Upper lobe of right lung (tissue), 1 donor: ENCODE data around the gene HCFC1. TPM values are rescaled to one million over a fixed set of nuclear protein-coding genes. Genes with fewer than 3 reads are reported as not detected.
A peak's percentile ranks its signal among the peaks of the same experiment; 100 is the strongest.

Experiments used
- ATAC-seq: fragments of 200-7000 bp; cut with Tn5 transposase; one replicate; pipeline ENCODE4 v1.9.1; 2020; ENCODE audit warnings: mild to moderate bottlenecking, moderate library complexity
- DNase-seq: peaks from one replicate; pipeline ENCODE4 v3.0.0-alpha.2; 2020
- H3K27ac ChIP-seq: fragments of 200-600 bp; one replicate; pipeline ENCODE4 v1.8.0; 2022
- H3K27me3 ChIP-seq: fragments of 200-600 bp; one replicate; pipeline ENCODE4 v1.8.0; 2022; ENCODE audit warnings: mild to moderate bottlenecking
- H3K36me3 ChIP-seq: fragments of 200-600 bp; one replicate; pipeline ENCODE4 v1.8.0; 2022
- H3K4me1 ChIP-seq: fragments of 200-600 bp; one replicate; pipeline ENCODE4 v1.8.0; 2022
- H3K4me3 ChIP-seq: fragments of 200-600 bp; one replicate; pipeline ENCODE4 v1.8.0; 2022; ENCODE audit warnings: mild to moderate bottlenecking
- H3K9me3 ChIP-seq: fragments of 200-600 bp; one replicate; pipeline ENCODE4 v1.8.0; 2022
- intact Hi-C: fragments of 100-400 bp; cut with DNase I; formaldehyde crosslinking; loops from one replicate; pipeline ENCODE4 v1.11.0; 2022
- total RNA-seq: library from RNA; stranded (reverse); fragmentation: NEBNext Ultra II Directional; extraction: Animal tissue kit (Norgen Biotek cat#: 25700); gene quantifications from one replicate; pipeline ENCODE4 v1.2.1, GENCODE V29; 2021
- TF ChIP-seq, protein P1 (sequence below): fragments of 200-600 bp; IDR thresholded peaks from one replicate; pipeline ENCODE4 v1.8.0; 2022; ENCODE audit warnings: antibody characterized with exemption
- donor health status: DM: no; HTN: yes; CAD: no; lungs with severe emphysema.

HCFC1 gene
- total RNA-seq, 1 donor from 2014 or later: 47.5 TPM

- no peaks in the 10 kb centered on the region for H3K4me1 ChIP-seq
Measured at GRCh38 chrX:154013614-154014360, 42.2 kb upstream of the HCFC1 start.

DNA sequence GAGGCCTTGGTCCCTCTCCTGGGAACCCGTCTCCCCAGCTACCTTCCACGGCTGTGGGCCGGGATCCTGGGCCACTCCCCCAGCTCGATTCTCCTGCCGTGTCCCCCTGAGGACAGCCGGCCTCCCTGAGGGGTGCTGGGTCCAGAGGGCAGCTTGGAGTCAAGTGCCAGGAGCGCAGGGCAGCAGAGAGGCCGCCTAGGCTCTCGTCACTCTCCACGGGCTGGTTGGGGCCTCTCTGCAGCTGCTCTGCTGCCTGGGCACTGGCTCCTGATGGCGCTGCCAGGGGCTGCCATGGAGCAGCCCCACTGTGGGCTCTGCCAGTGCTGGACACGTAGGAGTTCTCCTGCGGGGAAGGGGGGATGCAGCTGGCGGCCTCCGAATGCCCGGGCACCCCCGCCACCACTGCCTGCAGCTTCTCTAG is 41.4 kb upstream of the HCFC1 start:
- DNase-seq: no peak

More at GRCh38 chrX:154013614-154014360, 42.2 kb upstream of the HCFC1 start:
- intact Hi-C loops: no loop called here
- TF ChIP-seq, protein P1, sequence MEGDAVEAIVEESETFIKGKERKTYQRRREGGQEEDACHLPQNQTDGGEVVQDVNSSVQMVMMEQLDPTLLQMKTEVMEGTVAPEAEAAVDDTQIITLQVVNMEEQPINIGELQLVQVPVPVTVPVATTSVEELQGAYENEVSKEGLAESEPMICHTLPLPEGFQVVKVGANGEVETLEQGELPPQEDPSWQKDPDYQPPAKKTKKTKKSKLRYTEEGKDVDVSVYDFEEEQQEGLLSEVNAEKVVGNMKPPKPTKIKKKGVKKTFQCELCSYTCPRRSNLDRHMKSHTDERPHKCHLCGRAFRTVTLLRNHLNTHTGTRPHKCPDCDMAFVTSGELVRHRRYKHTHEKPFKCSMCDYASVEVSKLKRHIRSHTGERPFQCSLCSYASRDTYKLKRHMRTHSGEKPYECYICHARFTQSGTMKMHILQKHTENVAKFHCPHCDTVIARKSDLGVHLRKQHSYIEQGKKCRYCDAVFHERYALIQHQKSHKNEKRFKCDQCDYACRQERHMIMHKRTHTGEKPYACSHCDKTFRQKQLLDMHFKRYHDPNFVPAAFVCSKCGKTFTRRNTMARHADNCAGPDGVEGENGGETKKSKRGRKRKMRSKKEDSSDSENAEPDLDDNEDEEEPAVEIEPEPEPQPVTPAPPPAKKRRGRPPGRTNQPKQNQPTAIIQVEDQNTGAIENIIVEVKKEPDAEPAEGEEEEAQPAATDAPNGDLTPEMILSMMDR: peak; percentile 87
- peaks cover 10% of the 10 kb centered on the region for H3K36me3 ChIP-seq
- H3K9me3 ChIP-seq: no peaks in the 10 kb centered on the region
- ATAC-seq: peak; percentile 74
- peak; percentile 76 for DNase-seq
- H3K4me3 ChIP-seq: no peak overlapping the region
- no peak overlapping the region for H3K27ac ChIP-seq
- H3K27me3 ChIP-seq: no peaks in the 10 kb centered on the region

DNA sequence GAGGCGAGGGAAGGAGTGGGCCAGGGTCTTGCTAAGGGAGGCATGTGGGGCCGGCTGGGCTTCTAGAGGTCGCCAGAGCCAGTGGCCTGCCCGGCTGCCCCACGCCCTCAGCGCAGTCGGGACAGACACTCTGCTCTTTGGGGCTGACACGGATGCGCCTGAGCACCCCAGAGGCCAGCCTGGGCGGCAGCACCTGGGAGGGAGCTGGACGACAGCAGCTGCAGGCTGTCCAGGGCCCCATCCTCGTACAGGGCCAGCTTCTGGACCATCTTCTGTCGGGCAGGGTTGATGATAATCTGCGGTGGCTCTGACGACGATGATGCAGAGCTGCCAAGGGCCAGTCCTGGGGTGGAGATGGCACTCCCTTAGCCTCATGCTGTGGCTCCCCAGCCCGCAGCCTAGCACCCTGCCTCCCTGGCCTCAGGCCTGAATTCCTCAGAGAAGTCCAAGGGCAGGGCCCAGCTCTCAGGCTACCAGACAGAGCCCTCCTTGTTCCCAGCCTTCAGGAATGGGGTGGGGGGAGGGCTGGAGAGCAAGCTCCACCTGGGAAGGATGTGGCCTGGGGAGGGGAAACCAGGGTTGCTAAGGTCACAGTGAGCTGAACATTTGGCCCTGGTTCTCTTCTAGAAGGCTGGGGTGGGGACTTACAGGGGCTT is 40.8 kb upstream of the HCFC1 start:
- ATAC-seq: peak; percentile 72
- Histone ChIP-seq H3K27ac (no peak overlapping the region), H3K36me3 (peaks cover 10% of the 10 kb centered on the region), H3K4me1 (no peaks in the 10 kb centered on the region), H3K4me3 (no peak overlapping the region), H3K27me3 (no peaks in the 10 kb centered on the region), H3K9me3 (no peaks in the 10 kb centered on the region)
- TF ChIP-seq, protein P1: no peak
- DNase-seq: peak; percentile 65
- intact Hi-C loops: no loop called here

More for the DNA sequence above, 41.4 kb upstream of the HCFC1 start:
- peak overlapping the region; percentile 42 for H3K27ac ChIP-seq
- H3K27me3 ChIP-seq: no peaks in the 10 kb centered on the region
- H3K4me3 ChIP-seq: no peak overlapping the region
- H3K4me1 ChIP-seq: no peaks in the 10 kb centered on the region
- no peaks in the 10 kb centered on the region for H3K9me3 ChIP-seq
- intact Hi-C loops: no loop called here
- TF ChIP-seq, protein P1: no peak
- H3K36me3 ChIP-seq: peaks cover 10% of the 10 kb centered on the region
- no peak for ATAC-seq

DNA sequence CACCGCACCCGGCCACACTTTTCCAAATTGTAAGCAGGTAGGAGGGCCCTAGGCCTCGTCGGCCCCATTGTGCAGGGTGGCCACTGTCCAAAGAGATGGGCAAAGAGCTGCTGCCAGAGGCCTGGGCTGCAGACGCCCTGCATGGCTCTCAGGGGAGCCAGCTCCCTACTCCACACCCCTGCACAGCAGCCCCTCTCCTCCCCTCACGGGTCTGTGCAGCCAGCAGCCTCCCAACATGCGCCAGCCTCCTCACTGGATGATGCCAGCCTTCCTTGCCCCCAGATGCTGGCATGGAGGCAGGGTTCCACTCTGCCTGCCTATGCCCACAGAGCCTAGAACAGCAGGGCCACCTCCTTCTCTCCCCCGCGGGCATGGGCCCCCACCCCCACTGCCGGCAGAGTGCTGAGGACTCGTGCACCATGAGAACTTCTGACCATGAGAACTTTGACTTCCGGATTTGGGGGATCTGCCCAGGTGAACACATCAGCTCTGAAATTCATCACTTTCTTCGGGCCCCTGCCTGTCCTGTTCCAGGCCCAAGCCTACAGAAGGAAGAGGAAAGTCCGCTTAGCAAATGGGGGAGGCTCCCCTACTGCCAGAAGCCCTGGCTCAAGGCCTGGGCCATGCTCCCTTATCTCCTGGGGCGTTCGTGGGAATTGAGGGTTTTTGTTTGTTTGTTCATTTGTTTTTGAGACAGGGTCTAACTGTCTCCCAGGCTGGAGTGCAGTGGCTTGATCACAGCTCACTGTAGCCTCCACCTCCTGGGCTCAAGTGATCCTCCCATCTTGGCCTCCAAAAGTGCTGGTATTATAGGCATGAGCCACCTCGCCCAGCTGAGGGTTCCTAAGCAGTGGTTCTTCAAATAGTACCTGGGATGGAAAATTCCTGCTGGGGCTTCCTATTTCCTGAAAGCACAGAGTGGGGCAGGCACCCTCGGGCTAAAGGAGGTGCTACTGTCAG is 40.0 kb upstream of the HCFC1 start:
- intact Hi-C loops: no loop called here
- Histone ChIP-seq H3K36me3 (peaks cover 9% of the 10 kb centered on the region), H3K27me3 (no peaks in the 10 kb centered on the region), H3K9me3 (no peaks in the 10 kb centered on the region), H3K4me3 (no peak overlapping the region), H3K4me1 (no peaks in the 10 kb centered on the region), H3K27ac (no peak overlapping the region)
- TF ChIP-seq, protein P1: no peak
- DNase-seq: no peak
- no peak for ATAC-seq

GRCh38 chrX:154010330-154011087 is 38.9 kb upstream of the HCFC1 start:
- ATAC-seq: peak; percentile 79
- H3K9me3 ChIP-seq: no peaks in the 10 kb centered on the region
- no peaks in the 10 kb centered on the region for H3K27me3 ChIP-seq
- H3K36me3 ChIP-seq: no peaks in the 10 kb centered on the region
- intact Hi-C loops: no loop called here
- no peaks in the 10 kb centered on the region for H3K4me1 ChIP-seq
- TF ChIP-seq, protein P1: no peak
- DNase-seq: peak; percentile 66
- H3K4me3 ChIP-seq: no peak overlapping the region
- peak overlapping the region; percentile 65 for H3K27ac ChIP-seq
